Lung microvascular endothelial cell (primary cell): Measurements from ENCODE around the gene NEURL3. TPM values are rescaled to one million over a fixed set of nuclear protein-coding genes. Genes with fewer than 3 reads are reported as not detected.

ENCODE experiments used
- DNase-seq, 2 donors: peaks; one replicate each; pipeline versions ENCODE4 v3.0.0 to v3.0.0-alpha.2; 2010; ENCODE audit warnings: low read depth in 2 of 2
- total RNA-seq: library from RNA; depleted of rRNA; stranded (reverse); fragments of >200 nt; gene quantifications from 2 replicates; pipeline ENCODE4 v1.2.1, GENCODE V29; 2014

Gene NEURL3
- total RNA-seq, 1 donor from 2014 or later: 0.20 TPM

DNA sequence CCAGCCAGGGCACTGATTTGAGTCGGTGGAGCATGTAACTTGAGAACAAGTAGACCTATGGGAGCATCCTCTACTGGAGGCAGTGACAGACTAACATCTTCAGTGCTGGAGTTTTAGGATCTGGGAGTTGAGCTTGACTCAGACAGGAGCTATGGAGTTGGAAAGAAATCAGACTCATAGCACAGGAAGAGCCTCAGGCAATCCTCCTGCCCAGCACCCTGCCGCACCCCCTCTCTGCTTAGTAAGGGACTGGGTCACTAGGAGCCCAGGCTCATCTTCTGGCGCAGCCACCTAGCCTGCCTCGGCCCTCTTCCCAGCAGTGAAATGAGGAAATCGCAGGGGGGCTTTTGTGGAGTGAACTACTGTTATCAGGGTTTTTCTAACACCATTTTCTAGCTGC is 35.0 kb upstream of the NEURL3 start:
- DNase-seq: no peak

DNA sequence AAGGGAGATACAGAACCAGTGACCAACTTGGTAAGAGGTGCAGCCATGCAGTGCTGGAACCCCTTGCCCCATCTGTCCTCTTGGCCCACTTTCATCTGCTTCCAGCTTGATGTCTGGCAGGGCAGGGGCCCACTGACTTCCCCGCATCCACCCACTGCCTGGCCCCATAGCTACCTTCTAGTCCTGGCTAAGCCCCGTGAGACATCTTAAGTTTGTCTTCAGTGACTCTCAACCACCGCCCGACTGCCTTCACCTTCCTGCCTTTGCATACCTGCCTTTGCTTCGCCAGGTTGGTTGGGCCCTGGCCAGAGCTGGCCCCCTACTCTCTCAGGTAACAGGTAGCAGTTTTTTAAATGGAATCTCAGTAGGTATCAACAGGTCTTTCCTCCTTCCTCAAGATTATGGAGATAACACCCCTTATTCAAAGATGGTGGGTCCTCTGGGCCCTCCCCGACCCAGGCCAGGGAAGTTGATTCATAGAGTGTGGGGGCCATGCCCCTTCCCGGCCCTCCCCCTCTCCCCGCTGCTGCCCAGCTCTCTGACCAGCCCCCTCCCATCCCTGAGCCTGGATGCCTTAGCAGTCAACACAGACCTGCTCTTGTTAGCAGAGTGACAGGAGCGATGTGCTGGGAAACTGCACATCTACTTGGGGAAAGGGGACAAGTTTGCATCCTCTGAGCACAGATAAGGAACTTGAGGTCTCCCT is 34.2 kb upstream of the NEURL3 start:
- DNase-seq: no peak

DNA sequence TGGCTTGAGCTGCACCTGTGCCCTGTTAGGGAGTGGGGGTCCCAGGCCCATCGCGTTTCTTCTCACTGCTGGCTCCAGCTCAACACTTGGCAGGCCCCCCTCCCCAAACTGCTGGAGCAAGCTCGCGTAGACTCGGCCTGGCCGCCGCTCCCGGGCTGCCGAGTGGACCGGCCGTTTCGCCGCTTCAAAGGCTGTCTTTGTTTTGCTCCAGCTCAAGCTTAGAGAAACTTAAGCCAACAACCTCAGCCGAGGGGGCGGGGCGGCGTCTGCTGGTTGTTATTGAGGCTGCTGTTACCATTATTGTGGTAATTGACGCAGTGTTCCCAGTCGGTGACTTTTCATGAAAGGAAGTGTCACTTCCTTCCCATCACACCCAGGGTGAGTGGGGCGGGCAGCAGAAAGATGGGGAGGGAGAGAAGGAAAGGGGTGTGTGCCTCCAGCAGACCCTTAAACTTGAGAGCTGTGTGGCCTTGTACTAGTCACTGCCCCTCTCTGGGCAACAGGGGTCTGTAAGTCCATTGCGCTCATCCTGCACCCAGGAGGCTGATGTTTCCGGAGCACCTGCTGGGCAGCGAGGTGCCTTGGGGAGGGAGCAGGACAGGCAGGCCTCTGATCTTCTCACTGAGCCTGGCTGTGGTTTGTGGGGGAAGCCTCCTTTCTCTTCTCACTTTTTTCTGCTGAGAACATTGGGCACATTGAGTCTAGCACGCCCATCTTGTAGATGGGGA is 33.5 kb upstream of the NEURL3 start:
- DNase-seq: peak; percentile 72 to 84

GRCh38 chr2:96537734-96538486 is 32.8 kb upstream of the NEURL3 start:
- peak in 1 of 2 donors; percentile 34 for DNase-seq

DNA sequence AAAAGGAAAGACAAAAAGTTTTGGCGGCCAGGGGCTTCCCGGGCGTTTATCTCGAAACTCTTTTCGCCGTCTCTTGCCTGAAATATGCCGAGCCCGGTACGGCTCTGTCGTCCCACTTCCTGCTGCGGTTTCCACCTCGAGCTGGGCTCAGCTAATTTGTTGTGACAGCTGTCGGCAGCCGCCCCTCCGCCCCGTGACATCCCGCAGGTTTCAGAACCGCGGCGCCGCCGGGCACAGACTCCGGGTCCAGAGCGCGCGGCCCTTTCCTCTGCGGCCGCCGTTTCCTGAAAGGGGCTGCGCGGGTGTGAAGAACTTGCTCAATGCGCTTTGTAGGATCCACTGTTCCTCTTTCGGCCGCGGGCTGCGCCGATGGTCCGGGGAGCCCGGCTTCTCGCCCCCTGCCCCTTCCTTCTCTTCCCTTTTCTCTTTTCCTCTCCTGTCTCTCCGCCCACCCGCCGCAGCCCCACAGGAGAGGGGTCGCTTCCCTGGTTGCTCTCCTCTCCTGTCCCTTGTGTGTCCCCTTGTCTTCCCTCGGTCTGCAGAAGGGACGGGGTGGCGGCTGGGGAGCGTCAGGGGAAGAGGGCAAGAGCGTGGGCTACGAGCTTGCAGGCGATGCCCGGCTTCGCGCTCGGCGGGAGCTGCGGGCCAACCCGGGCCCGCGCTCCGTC is 32.0 kb upstream of the NEURL3 start:
- DNase-seq: peak; percentile 70 to 82

- DNase-seq: peak; percentile 92 to 94
Measured at GRCh38 chr2:96536445-96537065, 31.4 kb upstream of the NEURL3 start, which contains the start of gene ARID5A. ARID5A (plus strand) TSS chr2:96536752; CDS start chr2:96536827, 75 bp downstream.

GRCh38 chr2:96535331-96535730 is 30.2 kb upstream of the NEURL3 start:
- DNase-seq: no peak

GRCh38 chr2:96534701-96535181 is 29.6 kb upstream of the NEURL3 start:
- no peak for DNase-seq

GRCh38 chr2:96534141-96534540 is 29.0 kb upstream of the NEURL3 start:
- DNase-seq: no peak

- peak in 1 of 2 donors; percentile 75 for DNase-seq
Measured at GRCh38 chr2:96533292-96534073, 28.3 kb upstream of the NEURL3 start.

GRCh38 chr2:96532641-96533291 is 27.6 kb upstream of the NEURL3 start:
- no peak for DNase-seq

DNA sequence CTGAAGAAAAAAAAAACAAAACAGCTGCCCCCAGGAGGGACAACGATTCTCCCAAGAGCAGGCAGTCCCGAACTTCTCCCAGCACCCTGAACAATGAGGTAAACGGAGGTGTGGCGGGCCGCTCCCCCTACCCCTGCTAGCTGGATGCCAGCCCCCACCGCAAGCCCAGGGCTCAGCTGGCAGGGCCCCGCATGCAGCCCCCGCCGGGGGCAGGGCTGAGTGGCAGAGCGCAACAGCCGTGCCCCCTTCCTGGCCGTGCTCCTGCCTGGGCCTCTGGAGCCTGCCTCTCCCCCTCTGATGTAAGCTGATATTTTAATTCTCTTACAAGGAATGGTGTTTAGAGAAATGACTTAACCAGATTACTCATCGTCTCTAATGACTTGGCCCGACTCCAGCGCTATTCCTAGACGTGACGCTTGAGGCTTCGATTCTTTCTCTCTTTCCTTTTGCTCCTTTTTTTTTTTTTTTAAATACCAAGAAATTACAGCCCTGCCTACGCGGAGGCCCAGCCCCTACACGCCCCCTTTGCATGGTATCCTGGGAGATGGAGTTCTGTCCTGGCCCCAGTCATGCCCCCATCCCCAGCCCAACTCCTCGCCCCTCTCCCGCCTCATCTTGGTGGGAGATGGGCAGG is 26.8 kb upstream of the NEURL3 start:
- peak; percentile 47 to 99 for DNase-seq

- DNase-seq: no peak
Measured at GRCh38 chr2:96531366-96531765, 26.2 kb upstream of the NEURL3 start.

GRCh38 chr2:96530474-96531357 is 25.6 kb upstream of the NEURL3 start:
- no peak for DNase-seq

- DNase-seq: no peak
Measured at GRCh38 chr2:96530144-96530430, 24.9 kb upstream of the NEURL3 start.

DNA sequence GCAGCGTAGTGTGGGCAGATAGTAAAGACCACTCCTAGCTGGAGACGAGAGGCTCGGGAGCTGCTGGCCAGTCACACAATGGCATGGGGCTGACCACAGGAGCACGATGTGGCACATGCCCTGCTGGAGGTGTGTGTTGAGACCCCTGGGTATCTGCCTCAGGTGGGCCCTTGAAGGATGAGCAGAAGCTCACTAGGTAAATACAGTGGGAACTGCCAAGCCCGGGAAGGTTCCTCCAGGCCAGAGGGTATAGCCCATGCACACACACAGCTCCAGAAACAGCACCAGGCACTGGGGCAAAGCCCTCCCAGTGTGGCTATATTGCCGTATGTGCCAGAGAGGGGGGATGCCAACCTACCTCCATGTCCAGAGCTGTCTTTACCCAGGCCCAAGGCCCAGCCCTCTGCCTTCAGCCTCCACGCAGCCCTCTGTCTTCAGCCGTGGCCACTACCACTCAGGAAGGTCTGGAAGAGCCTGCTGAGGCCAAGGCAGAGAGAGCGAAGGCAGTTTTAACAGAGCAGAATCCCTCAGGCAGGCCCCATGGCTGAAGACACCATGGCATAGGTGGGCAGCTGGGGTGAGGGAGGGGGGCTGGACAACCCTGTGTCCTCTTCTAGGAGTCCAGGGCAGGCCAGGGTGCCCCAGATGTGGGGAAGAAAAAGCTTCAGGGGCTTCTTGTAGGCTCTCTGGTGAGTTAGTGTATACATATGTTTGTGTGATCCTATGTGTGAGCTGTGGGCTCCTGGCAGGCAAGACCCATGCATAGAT is 24.4 kb upstream of the NEURL3 start:
- DNase-seq: no peak

- no peak for DNase-seq
Measured at GRCh38 chr2:96528700-96529375, 23.7 kb upstream of the NEURL3 start.
